MG63 (cell line): Measurements from ENCODE around the gene EPOP. TPM values are rescaled to one million over a fixed set of nuclear protein-coding genes. Genes with fewer than 3 reads are reported as not detected.
A peak's percentile ranks its signal among the peaks of the same experiment; 100 is the strongest.
"Not testable (repeated sequence)": the region's sequence is repeated elsewhere in the genome, so short reads cannot be mapped to it uniquely, and the experiment has no call there.

Experiments used
- DNase-seq: peaks from one replicate; pipeline ENCODE4 v3.0.0-alpha.2; 2020
- H3K27me3 ChIP-seq: fragments of 250-450 bp; sonication (Bioruptor Pico); 2 replicates; pipeline ENCODE4 v1.5.1; 2020; ENCODE audit warnings: mild to moderate bottlenecking, moderate library complexity
- H3K36me3 ChIP-seq: fragments of 250-450 bp; sonication (Bioruptor Pico); 2 replicates; pipeline ENCODE4 v1.5.1; 2020; ENCODE audit warnings: mild to moderate bottlenecking, moderate library complexity
- H3K4me3 ChIP-seq: fragments of 250-450 bp; sonication (Bioruptor Pico); 2 replicates; pipeline ENCODE4 v1.5.1; 2020; ENCODE audit warnings: mild to moderate bottlenecking, moderate library complexity
- H3K9me3 ChIP-seq: fragments of 250-450 bp; sonication (Bioruptor Pico); 2 replicates; pipeline ENCODE4 v1.5.1; 2020; ENCODE audit warnings: mild to moderate bottlenecking, moderate library complexity
- total RNA-seq: library from RNA; depleted of rRNA; stranded (reverse); fragments of >200 nt; shearing (Covaris generic); gene quantifications from 2 replicates; pipeline ENCODE4 v1.2.3, GENCODE V29; 2014; ENCODE audit warnings: low replicate concordance; rRNA removed

Gene EPOP
- total RNA-seq, 1 experiment from 2014 or later = 7.9 TPM

DNA sequence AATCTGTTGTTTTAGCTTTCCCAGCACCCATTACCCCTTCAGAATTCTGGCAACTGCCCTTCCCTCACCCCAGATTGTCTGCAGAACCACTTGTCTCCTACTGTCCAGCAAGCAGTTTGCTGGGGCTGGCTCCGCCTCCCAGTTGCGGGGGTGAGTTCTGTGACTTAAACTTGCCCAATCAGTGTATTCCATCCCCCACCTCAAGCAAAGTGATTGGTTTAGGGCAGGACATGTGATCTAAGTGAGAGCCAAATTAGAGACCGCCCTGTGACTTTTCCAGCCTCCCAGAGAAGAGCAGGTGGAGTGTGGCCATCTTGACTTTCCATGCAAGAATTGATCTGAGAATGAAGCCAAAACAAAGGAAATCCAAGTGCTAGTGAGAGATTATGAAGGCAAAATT is 46.3 kb downstream of the EPOP start:
- H3K27me3 ChIP-seq = peaks cover 16% of the 10 kb centered on the region
- peak; percentile 45 for DNase-seq

DNA sequence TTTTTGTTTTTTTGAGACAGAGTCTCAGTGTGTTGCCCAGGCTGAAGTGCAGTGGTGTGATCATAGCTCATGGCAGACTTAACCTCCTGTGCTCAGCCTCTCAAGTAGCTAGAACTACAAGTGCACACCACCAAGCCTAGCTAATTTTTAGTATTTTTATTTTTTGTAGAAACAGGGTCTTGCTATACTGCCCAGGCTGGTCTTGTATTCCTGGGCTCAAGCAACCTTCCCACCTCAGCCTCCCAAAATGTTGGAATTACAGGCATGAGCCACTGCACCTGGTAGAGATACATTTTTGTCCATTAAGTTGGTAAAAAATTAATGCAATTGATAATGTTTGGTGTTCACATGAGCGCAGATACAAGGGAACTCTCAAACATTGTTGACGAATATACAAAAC is 46.8 kb downstream of the EPOP start:
- H3K9me3 ChIP-seq = no peaks in the 10 kb centered on the region
- no peak for DNase-seq

More for the DNA sequence above, 46.3 kb downstream of the EPOP start:
- no peaks in the 10 kb centered on the region for H3K36me3 ChIP-seq
- no peaks in the 10 kb centered on the region for H3K9me3 ChIP-seq
- H3K4me3 ChIP-seq = no peak overlapping the region

DNA sequence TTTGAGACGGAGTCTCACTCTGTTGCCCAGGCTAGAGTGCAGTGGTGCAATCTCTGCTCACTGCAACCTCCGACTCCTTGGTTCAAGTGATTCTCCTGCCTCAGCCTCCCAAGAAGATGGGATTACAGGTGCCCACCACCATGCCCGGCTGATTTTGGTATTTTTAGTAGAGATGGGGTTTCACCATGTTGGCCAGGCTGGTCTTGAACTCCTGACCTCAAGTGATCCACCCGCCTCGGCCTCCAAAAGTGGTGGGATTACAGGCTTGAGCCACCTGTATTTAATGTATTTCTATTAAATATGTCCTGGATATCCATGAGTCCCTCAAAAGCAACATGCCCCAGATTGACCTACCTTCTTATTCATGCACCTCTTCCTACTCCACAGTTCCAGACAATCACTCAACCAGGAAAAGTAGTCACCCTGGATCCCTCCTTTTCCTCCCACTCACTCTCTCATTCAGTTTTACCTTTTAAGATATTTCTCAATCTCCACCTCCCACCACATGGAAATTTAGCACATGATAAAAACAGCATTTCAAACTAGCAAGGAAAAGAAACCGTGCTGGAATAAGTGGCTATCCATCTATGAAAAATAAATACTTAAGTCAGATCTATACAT is 48.0 kb downstream of the EPOP start:
- not testable (repeated sequence) for H3K9me3 ChIP-seq, H3K36me3 ChIP-seq, DNase-seq, H3K4me3 ChIP-seq
- peaks cover 30% of the 10 kb centered on the region for H3K27me3 ChIP-seq

More for the DNA sequence above, 46.8 kb downstream of the EPOP start:
- H3K36me3 ChIP-seq = no peaks in the 10 kb centered on the region
- H3K27me3 ChIP-seq = peaks cover 21% of the 10 kb centered on the region
- no peak overlapping the region for H3K4me3 ChIP-seq

DNA sequence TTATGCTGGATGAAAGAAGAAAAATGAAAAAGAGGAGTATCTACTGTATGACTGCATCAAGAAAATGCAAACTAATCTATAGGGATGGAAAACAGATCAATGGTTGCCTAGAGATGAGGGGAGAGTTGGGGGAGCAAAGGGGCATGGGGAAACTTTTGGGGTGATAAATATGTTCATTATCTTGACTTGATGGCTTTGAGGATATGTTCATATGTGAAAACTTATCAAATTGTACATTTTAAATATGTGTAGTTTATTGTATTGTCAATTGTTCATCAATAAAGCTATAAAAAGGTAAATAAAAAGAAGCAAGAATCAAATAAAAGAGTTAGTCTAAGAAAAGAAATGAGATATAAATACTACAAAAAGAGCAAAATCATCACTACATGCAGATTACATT is 49.3 kb downstream of the EPOP start:
- Histone ChIP-seq H3K9me3 (no peaks in the 10 kb centered on the region), H3K27me3 (peaks cover 33% of the 10 kb centered on the region), H3K4me3 (no peak overlapping the region), H3K36me3 (no peaks in the 10 kb centered on the region)
- no peak for DNase-seq

- H3K9me3 ChIP-seq, H3K4me3 ChIP-seq, H3K36me3 ChIP-seq, DNase-seq: not testable (repeated sequence)
- H3K27me3 ChIP-seq = peaks cover 33% of the 10 kb centered on the region
Measured at GRCh38 chr17:38624782-38625355, 49.9 kb downstream of the EPOP start.

Other genes starting within 250 kb of the EPOP start
- gene ARHGAP23, start 246.5 kb downstream of the EPOP start, total RNA-seq = 19.4 and 34.6 TPM in 2 replicates
- 0.05 and 0.07 TPM in 2 replicates for gene SRCIN1, start 69.0 kb downstream of the EPOP start, total RNA-seq
- gene MLLT6, start 30.3 kb upstream of the EPOP start, total RNA-seq = 11.7 and 17.5 TPM in 2 replicates
- gene CISD3, start 55.4 kb upstream of the EPOP start, total RNA-seq = 7.7 and 29.1 TPM in 2 replicates
- 3.3 and 3.4 TPM in 2 replicates for gene PCGF2, start 73.4 kb upstream of the EPOP start, total RNA-seq
- gene PSMB3, start 77.8 kb upstream of the EPOP start, total RNA-seq = 494 and 524 TPM in 2 replicates
- 49.1 and 73.8 TPM in 2 replicates for gene PIP4K2B, start 124.6 kb upstream of the EPOP start, total RNA-seq
- 19.2 and 21.3 TPM in 2 replicates for gene CWC25, start 150.4 kb upstream of the EPOP start, total RNA-seq
- 2,314 and 3,514 TPM in 2 replicates for gene RPL23, start 178.8 kb upstream of the EPOP start, total RNA-seq
- 228 and 323 TPM in 2 replicates for gene LASP1, start 195.1 kb upstream of the EPOP start, total RNA-seq